ENCODE results near the gene ETV5.

DNA sequence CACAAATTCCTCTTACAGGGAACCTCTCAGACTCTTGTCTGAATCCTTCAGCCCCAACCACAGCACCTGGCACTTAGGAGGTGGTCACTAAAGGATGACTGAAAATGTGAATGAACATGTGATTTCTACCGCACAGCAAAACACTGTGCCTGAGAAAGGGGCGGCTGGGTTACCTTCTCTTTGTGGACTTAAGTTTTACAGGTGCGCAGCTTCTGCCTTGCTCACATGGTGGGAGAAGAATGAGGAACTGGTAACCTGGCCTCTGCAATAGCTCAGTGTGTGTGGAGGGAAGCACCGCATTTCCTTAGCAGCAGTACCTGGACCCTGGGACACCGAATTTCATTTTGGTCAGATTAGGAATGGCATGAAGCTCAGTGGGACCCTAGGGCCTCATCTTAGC, 9.8 kb upstream of the ETV5 start:
- TF ChIP-seq, protein P1, sequence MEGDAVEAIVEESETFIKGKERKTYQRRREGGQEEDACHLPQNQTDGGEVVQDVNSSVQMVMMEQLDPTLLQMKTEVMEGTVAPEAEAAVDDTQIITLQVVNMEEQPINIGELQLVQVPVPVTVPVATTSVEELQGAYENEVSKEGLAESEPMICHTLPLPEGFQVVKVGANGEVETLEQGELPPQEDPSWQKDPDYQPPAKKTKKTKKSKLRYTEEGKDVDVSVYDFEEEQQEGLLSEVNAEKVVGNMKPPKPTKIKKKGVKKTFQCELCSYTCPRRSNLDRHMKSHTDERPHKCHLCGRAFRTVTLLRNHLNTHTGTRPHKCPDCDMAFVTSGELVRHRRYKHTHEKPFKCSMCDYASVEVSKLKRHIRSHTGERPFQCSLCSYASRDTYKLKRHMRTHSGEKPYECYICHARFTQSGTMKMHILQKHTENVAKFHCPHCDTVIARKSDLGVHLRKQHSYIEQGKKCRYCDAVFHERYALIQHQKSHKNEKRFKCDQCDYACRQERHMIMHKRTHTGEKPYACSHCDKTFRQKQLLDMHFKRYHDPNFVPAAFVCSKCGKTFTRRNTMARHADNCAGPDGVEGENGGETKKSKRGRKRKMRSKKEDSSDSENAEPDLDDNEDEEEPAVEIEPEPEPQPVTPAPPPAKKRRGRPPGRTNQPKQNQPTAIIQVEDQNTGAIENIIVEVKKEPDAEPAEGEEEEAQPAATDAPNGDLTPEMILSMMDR (conservative IDR thresholded peaks at IDR 0.05 in 1 of 2, IDR thresholded peaks at IDR 0.05 in 1 of 2; ENCODE audit: low read depth in 1 of 2, low read length in 2 of 2): no peak
- TF ChIP-seq EZH2 (IDR thresholded peaks at IDR 0.05; ENCODE audit: low read length, missing control alignments): no peak

All from fibroblast of lung (primary cell).